Natural killer cell (primary cell): Measurements from ENCODE around the gene SHANK3. TPM values are rescaled to one million over a fixed set of nuclear protein-coding genes. Genes with fewer than 3 reads are reported as not detected.

Experiments
- ATAC-seq, 3 donors: fragments of 150-1000 bp in 2 of 3; fragments of 200-7000 bp in 1 of 3; cut with Tn5 transposase; 1 replicate in 1 of 3; 2 replicates in 2 of 3; pipeline ENCODE4 v1.10.0; 2021; ENCODE audit warnings: mild to moderate bottlenecking in 2 of 3, moderate library complexity in 2 of 3
- DNase-seq, 2 donors: peaks; one replicate each; pipeline versions ENCODE4 v3.0.0 to v3.0.0-alpha.2; 2013 to 2021; ENCODE audit warnings: mixed read lengths in 1 of 2
- H3K27ac ChIP-seq: one replicate; pipeline ENCODE4 v1.5.1; 2013; ENCODE audit warnings: mild to moderate bottlenecking, low read length
- H3K27me3 ChIP-seq: one replicate; pipeline ENCODE4 v1.6.1; 2013; ENCODE audit warnings: low read length; ENCODE audit not compliant: control insufficient read depth, insufficient read depth
- H3K36me3 ChIP-seq: one replicate; pipeline ENCODE4 v1.6.1; 2013; ENCODE audit warnings: low read length; ENCODE audit not compliant: control insufficient read depth, insufficient read depth
- H3K4me1 ChIP-seq: one replicate; pipeline ENCODE4 v1.6.1; 2013; ENCODE audit warnings: low read length; ENCODE audit not compliant: control insufficient read depth, insufficient read depth
- H3K4me3 ChIP-seq: one replicate; pipeline ENCODE4 v1.5.1; 2013; ENCODE audit warnings: low read length
- H3K9me3 ChIP-seq: one replicate; pipeline ENCODE4 v1.6.1; 2013; ENCODE audit warnings: low read length; ENCODE audit not compliant: control insufficient read depth, insufficient read depth
- H3K27ac Mint-ChIP-seq, 2 donors: one replicate each; pipeline ENCODE4 v1.8.0; 2022; ENCODE audit warnings: mild to moderate bottlenecking in 2 of 2, mixed read lengths in 2 of 2, moderate library complexity in 1 of 2
- H3K27me3 Mint-ChIP-seq, 2 donors: one replicate each; pipeline ENCODE4 v1.8.0; 2022; ENCODE audit warnings: low read depth in 2 of 2, mixed read lengths in 2 of 2
- H3K36me3 Mint-ChIP-seq: one replicate; pipeline ENCODE4 v1.8.0; 2022; ENCODE audit warnings: mixed read lengths
- H3K4me1 Mint-ChIP-seq, 2 donors: one replicate each; pipeline ENCODE4 v1.8.0; 2022; ENCODE audit warnings: mixed read lengths in 2 of 2
- H3K4me3 Mint-ChIP-seq: one replicate; pipeline ENCODE4 v1.8.0; 2022; ENCODE audit warnings: mild to moderate bottlenecking, moderate library complexity, mixed read lengths
- H3K9me3 Mint-ChIP-seq, 2 donors: one replicate each; pipeline ENCODE4 v1.8.0; 2022; ENCODE audit warnings: mixed read lengths in 2 of 2
- CTCF ChIP-seq: fragments of 200-600 bp; IDR thresholded peaks from one replicate; pipeline ENCODE4 v1.8.0; 2022; ENCODE audit warnings: antibody characterized with exemption
- WGBS: methylation state at CpG from one replicate; pipeline ENCODE4 v1.1.7; 2013; ENCODE audit warnings: missing lambda C conversion rate; ENCODE audit not compliant: insufficient coverage; 5-methylcytosine and 5-hydroxymethylcytosine counted together
- intact Hi-C: fragments of 100-400 bp; cut with micrococcal nuclease; formaldehyde crosslinking; loops from one replicate; pipeline ENCODE4 v1.14.2; 2022
- total RNA-seq, 4 donors: library from RNA; stranded (reverse); fragments of 120-200 nt in 1 of 4; gene quantifications; one replicate each; pipeline versions ENCODE4 v1.2.3 to v1.2.4, GENCODE V29; 2013 to 2022

SHANK3 gene
- total RNA-seq, 3 donors from 2014 or later (not counting 1 experiment from before 2014, with no cell fraction given) = 0.07 TPM; not detected in 2

GRCh38 chr22:50675553-50676179 lies 3.0 kb downstream of the SHANK3 start:
- H3K9me3 ChIP-seq = no peaks in the 10 kb centered on the region
- H3K36me3 ChIP-seq = no peaks in the 10 kb centered on the region
- Mint-ChIP-seq H3K4me1 (peaks cover 0 to 35% of the 10 kb centered on the region in 2 donors), H3K36me3 (no peaks in the 10 kb centered on the region), H3K4me3 (peak overlapping the region; percentile 29), H3K9me3 (no peaks in the 10 kb centered on the region), H3K27me3 (peaks cover 29 to 40% of the 10 kb centered on the region in 2 donors), H3K27ac (no peak overlapping the region)
- H3K27ac ChIP-seq = no peak overlapping the region
- DNase-seq (peak in 1 of 2 donors; percentile 6), ATAC-seq (peak in 1 of 3 donors; percentile 10)
- WGBS = 94% methylated on average over 8 of the region's 9 CpGs
- intact Hi-C loops = no loop called here
- H3K27me3 ChIP-seq = peaks cover 29% of the 10 kb centered on the region
- peaks cover 18% of the 10 kb centered on the region for H3K4me1 ChIP-seq
- H3K4me3 ChIP-seq = no peak overlapping the region
- no peak for TF ChIP-seq CTCF

DNA sequence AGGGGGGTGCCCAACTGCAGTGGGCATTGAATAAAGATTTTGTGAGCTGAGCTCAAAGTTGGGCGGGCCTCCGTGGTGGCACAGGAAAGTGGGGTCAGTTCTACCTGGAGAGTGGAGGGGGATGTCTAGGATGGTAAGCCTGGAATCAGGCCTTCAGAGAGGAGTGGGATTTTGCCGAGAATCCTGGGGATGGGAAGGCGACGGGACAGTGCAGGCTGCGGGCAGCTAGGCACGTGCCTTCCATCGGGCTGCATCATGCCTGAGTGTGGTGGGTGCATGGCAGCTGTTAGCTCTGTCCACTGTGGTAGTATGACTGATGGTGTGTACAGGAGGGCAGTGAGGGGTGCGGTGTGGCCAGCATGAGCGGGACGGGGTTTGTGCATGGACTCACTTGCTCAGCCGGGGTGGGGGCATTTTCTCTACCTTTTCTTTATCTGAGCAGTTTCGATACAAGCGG lies 3.6 kb downstream of the SHANK3 start:
- H3K27ac ChIP-seq = no peak overlapping the region
- TF ChIP-seq CTCF = no peak
- peaks cover 29% of the 10 kb centered on the region for H3K27me3 ChIP-seq
- no peaks in the 10 kb centered on the region for H3K9me3 Mint-ChIP-seq
- no peak overlapping the region for H3K4me3 ChIP-seq
- H3K4me1 Mint-ChIP-seq = peaks cover 0 to 30% of the 10 kb centered on the region in 2 donors
- H3K36me3 ChIP-seq = no peaks in the 10 kb centered on the region
- no peak overlapping the region for H3K27ac Mint-ChIP-seq
- H3K4me1 ChIP-seq = peaks cover 18% of the 10 kb centered on the region
- H3K4me3 Mint-ChIP-seq = peak overlapping the region; percentile 9
- no peaks in the 10 kb centered on the region for H3K9me3 ChIP-seq
- H3K27me3 Mint-ChIP-seq = peaks cover 23 to 35% of the 10 kb centered on the region in 2 donors
- ATAC-seq (no peak), DNase-seq (no peak)
- H3K36me3 Mint-ChIP-seq = no peaks in the 10 kb centered on the region
- WGBS = 92% methylated on average over 14 of the region's 14 CpGs
- intact Hi-C loops = no loop called here

- 81% methylated on average over 10 of the region's 10 CpGs for WGBS
- intact Hi-C loops = no loop called here
- Histone ChIP-seq H3K4me1 (peaks cover 18% of the 10 kb centered on the region), H3K27ac (no peak overlapping the region), H3K27me3 (peaks cover 27% of the 10 kb centered on the region), H3K4me3 (no peak overlapping the region), H3K36me3 (no peaks in the 10 kb centered on the region), H3K9me3 (no peaks in the 10 kb centered on the region)
- Mint-ChIP-seq H3K4me1 (peaks cover 0 to 24% of the 10 kb centered on the region in 2 donors), H3K4me3 (peak overlapping the region; percentile 25), H3K36me3 (no peaks in the 10 kb centered on the region), H3K27ac (no peak overlapping the region), H3K27me3 (peaks cover 17 to 29% of the 10 kb centered on the region in 2 donors), H3K9me3 (no peaks in the 10 kb centered on the region)
- ATAC-seq (no peak), DNase-seq (no peak)
- TF ChIP-seq CTCF = no peak
Observed at GRCh38 chr22:50676661-50677492, 4.3 kb downstream of the SHANK3 start.
